Mucosa of descending colon (tissue), 3 donors: ENCODE measurements around the gene CDH4. TPM values are rescaled to one million over a fixed set of nuclear protein-coding genes. Genes with fewer than 3 reads are reported as not detected.

ENCODE experiments used
- ATAC-seq: fragments of 200-7000 bp; cut with Tn5 transposase; one replicate; pipeline ENCODE4 v1.9.1; 2020; ENCODE audit warnings: mild to moderate bottlenecking, moderate library complexity
- DNase-seq, 3 donors: peaks; one replicate each; pipeline ENCODE4 v3.0.0-alpha.2; 2020
- H3K36me3 ChIP-seq: fragments of 200-600 bp; one replicate; pipeline ENCODE4 v1.8.0; 2021; ENCODE audit warnings: low read depth, mild to moderate bottlenecking
- H3K4me1 ChIP-seq: fragments of 200-600 bp; one replicate; pipeline ENCODE4 v1.8.0; 2021; ENCODE audit warnings: low read depth, mild to moderate bottlenecking
- H3K4me3 ChIP-seq: fragments of 200-600 bp; one replicate; pipeline ENCODE4 v1.8.0; 2021; ENCODE audit warnings: mild to moderate bottlenecking
- H3K9me3 ChIP-seq: fragments of 200-600 bp; one replicate; pipeline ENCODE4 v1.8.0; 2021; ENCODE audit warnings: mild to moderate bottlenecking
- intact Hi-C, 2 donors: fragments of 100-400 bp; cut with DNase I in 1 of 2; cut with micrococcal nuclease in 1 of 2; formaldehyde crosslinking; loops; one replicate each; pipeline versions ENCODE4 v1.11.0 to v1.11.1; 2022; cut with DNase I, micrococcal nuclease
- total RNA-seq, 3 donors: library from RNA; stranded (reverse); fragmentation: NEBNext Ultra II Directional in 2 of 3; extraction: Animal tissue kit (Norgen Biotek cat#: 25700) in 2 of 3; gene quantifications; one replicate each; pipeline versions ENCODE4 v1.2.1 to v1.2.4, GENCODE V29; 2021 to 2023
- TF ChIP-seq, protein P1 (sequence below): fragments of 200-600 bp; IDR thresholded peaks from one replicate; pipeline ENCODE4 v1.8.0; 2022; ENCODE audit warnings: antibody characterized with exemption, mild to moderate bottlenecking
- donor health status: DM: no; HTN: no; CAD: no; lungs with moderate emphysema.
- donor health status: DM: no; HTN: no; CAD: no.
- donor health status: DM: no; HTN: yes; CAD: no.

The CDH4 gene
- total RNA-seq, 3 donors from 2014 or later = 0.16 TPM; not detected in 2

DNA sequence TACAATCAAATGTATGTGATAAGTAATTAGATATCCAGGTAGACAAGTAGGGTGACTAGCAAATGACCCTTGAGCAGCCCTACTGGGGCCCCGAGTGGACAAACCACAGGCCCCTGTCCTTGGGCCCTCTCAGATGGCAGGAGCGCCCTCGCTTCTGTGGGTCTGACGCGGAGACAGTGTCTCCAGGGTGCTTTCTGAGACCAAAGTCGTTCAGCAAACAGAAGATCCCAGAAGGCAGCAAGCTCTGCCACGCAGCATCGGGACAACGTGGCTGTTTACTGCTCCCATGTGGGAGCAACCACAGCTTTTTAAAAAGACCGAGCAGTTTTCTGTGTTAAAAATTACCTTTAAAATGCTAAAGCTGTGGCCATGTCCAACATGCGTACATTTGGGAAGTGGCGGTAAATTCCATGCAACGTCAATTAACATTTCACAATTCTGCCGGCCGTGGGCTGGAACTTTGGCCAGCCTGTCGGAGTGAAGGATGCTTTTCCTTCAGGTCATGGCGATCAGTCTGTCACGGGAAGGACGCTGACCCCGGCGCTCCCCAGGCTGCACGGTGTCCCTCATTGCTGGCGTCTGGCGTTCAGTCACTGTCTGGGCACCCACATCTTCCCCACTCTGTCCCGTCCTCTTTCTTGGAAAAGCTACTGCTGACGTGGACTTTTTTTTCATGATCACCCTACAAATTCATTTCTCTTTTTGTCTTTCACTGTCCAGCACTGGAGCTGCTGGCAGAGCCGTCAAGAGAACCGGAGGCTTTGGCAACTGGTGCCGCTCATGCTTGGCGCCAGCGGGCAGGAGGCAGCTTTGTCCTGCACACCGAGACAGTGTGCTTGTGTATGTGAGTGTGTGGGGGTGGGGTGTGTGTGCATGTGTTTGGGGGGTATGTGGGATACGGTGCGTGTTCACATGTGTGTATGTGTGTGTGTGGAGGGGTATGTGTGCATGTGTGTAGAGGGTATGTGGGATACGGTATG lies 293.1 kb downstream of the CDH4 start:
- intact Hi-C loops = no loop called here
- Histone ChIP-seq H3K4me1 (no peaks in the 10 kb centered on the region), H3K36me3 (no peaks in the 10 kb centered on the region), H3K9me3 (no peaks in the 10 kb centered on the region), H3K4me3 (no peak overlapping the region)
- DNase-seq = peak in 1 of 3 donors; percentile 25
- ATAC-seq = no peak
- TF ChIP-seq, protein P1, sequence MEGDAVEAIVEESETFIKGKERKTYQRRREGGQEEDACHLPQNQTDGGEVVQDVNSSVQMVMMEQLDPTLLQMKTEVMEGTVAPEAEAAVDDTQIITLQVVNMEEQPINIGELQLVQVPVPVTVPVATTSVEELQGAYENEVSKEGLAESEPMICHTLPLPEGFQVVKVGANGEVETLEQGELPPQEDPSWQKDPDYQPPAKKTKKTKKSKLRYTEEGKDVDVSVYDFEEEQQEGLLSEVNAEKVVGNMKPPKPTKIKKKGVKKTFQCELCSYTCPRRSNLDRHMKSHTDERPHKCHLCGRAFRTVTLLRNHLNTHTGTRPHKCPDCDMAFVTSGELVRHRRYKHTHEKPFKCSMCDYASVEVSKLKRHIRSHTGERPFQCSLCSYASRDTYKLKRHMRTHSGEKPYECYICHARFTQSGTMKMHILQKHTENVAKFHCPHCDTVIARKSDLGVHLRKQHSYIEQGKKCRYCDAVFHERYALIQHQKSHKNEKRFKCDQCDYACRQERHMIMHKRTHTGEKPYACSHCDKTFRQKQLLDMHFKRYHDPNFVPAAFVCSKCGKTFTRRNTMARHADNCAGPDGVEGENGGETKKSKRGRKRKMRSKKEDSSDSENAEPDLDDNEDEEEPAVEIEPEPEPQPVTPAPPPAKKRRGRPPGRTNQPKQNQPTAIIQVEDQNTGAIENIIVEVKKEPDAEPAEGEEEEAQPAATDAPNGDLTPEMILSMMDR = no peak

DNA sequence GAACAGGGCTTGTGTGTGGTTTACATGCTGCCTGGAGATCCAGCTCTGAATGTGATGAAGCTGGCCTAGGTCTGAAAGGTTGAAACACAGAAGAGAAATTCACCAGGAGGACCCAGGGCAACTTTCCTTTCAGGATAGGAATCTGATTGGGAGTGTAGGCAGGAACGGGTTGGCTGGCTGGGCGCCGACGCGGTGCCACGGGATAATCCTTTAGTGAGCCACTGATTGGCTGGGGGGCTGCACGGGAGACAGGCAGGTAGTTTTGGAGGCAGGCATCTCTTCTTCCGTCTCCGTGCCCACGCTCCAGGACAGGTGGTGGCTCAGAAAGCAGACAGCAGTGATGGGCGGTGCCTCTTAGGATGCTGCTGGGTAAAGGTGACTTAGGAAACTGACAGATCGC lies 294.6 kb downstream of the CDH4 start:
- Histone ChIP-seq H3K9me3 (no peaks in the 10 kb centered on the region), H3K4me3 (no peak overlapping the region), H3K4me1 (no peaks in the 10 kb centered on the region), H3K36me3 (no peaks in the 10 kb centered on the region)
- TF ChIP-seq, protein P1 = no peak
- intact Hi-C loops = no loop called here
- DNase-seq (no peak), ATAC-seq (no peak)

DNA sequence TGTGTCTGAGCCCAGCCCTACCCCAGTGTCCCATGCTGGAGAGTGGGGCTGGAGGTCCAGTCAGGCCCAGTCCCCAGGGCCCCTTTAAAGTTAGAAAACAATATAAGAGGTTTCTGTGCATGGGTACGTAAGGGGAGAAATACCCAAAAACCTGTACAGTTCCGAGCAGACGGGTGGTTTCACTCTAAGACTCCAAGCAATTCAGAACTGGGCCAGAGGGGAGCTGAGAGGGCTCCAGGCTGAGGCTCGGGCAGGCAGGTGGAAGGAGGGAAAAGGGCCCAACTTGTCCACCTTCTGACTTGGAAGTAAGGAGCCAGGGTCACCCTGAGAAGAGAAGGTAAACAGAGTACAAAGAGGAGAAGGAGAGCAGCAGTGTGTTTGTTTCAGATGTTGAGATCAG lies 296.0 kb downstream of the CDH4 start:
- TF ChIP-seq, protein P1 = no peak
- Histone ChIP-seq H3K4me1 (no peaks in the 10 kb centered on the region), H3K4me3 (no peak overlapping the region), H3K9me3 (no peaks in the 10 kb centered on the region), H3K36me3 (no peaks in the 10 kb centered on the region)
- DNase-seq = no peak
- intact Hi-C loops = no loop called here
- no peak for ATAC-seq

DNA sequence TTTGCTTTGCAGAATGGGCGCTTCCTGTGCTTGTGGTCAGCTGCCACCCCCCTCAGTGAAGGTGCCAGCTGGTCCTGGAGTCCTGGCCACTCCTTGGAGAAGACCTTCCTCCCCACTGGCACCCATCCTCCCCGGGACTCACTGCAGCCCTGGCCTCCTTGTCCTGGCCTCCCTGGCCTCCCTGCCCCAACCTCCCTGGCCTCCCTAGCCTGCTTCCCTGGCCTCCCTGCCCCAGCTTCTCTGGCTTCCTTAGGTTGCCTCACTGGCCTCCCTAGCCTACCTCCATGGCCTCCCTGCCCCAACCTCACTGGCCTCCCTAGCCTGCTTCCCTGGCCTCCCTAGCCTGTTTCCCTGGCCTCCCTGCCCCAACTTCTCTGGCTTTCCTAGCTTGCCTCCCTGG lies 297.8 kb downstream of the CDH4 start:
- no peaks in the 10 kb centered on the region for H3K36me3 ChIP-seq
- no peak for ATAC-seq
- H3K4me1 ChIP-seq = no peaks in the 10 kb centered on the region
- no peaks in the 10 kb centered on the region for H3K9me3 ChIP-seq
- no peak overlapping the region for H3K4me3 ChIP-seq
- intact Hi-C loops = no loop called here
- TF ChIP-seq, protein P1 = no peak
- DNase-seq = no peak

DNA sequence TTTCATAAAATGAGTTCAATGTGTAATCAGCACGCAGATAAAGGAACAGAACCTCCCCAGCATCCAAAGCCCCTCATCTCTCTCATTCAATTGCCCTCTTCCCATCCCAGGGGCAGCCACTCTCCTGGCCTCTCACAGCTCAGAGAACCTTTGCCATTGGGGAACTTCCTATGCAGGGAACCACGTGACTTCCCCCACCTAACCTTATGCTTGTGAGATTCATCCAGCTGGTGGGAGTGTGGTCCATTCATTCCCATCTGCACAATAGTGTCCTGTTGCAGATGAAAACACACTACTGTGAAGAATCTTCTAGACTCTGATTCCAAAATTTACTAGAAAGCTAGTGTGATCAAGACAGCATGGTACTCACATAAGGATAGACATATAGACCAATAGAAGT lies 299.3 kb downstream of the CDH4 start:
- no peak for DNase-seq
- H3K9me3 ChIP-seq = no peaks in the 10 kb centered on the region
- no peaks in the 10 kb centered on the region for H3K36me3 ChIP-seq
- intact Hi-C loops = no loop called here
- no peak for ATAC-seq
- no peaks in the 10 kb centered on the region for H3K4me1 ChIP-seq
- no peak overlapping the region for H3K4me3 ChIP-seq
- TF ChIP-seq, protein P1 = no peak
